WTC11 (cell line): ENCODE results near the gene PRIM2. TPM values are rescaled to one million over a fixed set of nuclear protein-coding genes. Genes with fewer than 3 reads are reported as not detected.

ENCODE experiments used
- ATAC-seq: fragments of 200-7000 bp; cut with Tn5 transposase; 2 replicates; pipeline ENCODE4 v1.10.0; 2021; ENCODE audit warnings: mild to moderate bottlenecking, moderate library complexity
- CTCF ChIA-PET: fragments of 300-600 bp; sonication (Branson Sonifier 250); formaldehyde crosslinking; loops from one replicate; lab custom pipeline; 2021; ENCODE audit warnings: antibody characterized with exemption; lab: Charles Lee
- POLR2A ChIA-PET: fragments of 350-600 bp; sonication (Branson Sonifier 250); formaldehyde crosslinking; loops from one replicate; lab custom pipeline; 2021; ENCODE audit warnings: antibody characterized with exemption; lab: Charles Lee
- DNase-seq: peaks from one replicate; pipeline ENCODE4 v3.0.0; 2021; ENCODE audit warnings: low spot score
- H3K27ac Mint-ChIP-seq: 2 replicates; pipeline ENCODE4 v1.8.0; 2021; ENCODE audit warnings: mixed read lengths
- H3K27me3 Mint-ChIP-seq: 2 replicates; pipeline ENCODE4 v1.8.0; 2021; ENCODE audit warnings: low read depth, mild to moderate bottlenecking, moderate library complexity, mixed read lengths
- H3K36me3 Mint-ChIP-seq: 2 replicates; pipeline ENCODE4 v1.8.0; 2021; ENCODE audit warnings: mixed read lengths
- H3K4me1 Mint-ChIP-seq: 2 replicates; pipeline ENCODE4 v1.8.0; 2022; ENCODE audit warnings: mixed read lengths
- H3K4me3 Mint-ChIP-seq: 2 replicates; pipeline ENCODE4 v1.8.0; 2021; ENCODE audit warnings: mild to moderate bottlenecking, moderate library complexity, mixed read lengths
- H3K9me3 Mint-ChIP-seq: 2 replicates; pipeline ENCODE4 v1.8.0; 2021; ENCODE audit warnings: mixed read lengths
- AFF4 ChIP-seq: sonication (generic); formaldehyde crosslinking; IDR thresholded peaks from 2 replicates; pipeline ENCODE4 v1.8.1; 2023; ENCODE audit warnings: mild to moderate bottlenecking, missing genetic modification reagents, borderline replicate concordance
- CREB1 ChIP-seq: sonication (generic); formaldehyde crosslinking; IDR thresholded peaks from 2 replicates; pipeline ENCODE4 v1.8.0; 2023; ENCODE audit warnings: mild to moderate bottlenecking, missing genetic modification reagents
- FOXP4 ChIP-seq: sonication (generic); formaldehyde crosslinking; IDR thresholded peaks from 2 replicates; pipeline ENCODE4 v1.8.0; 2022; ENCODE audit warnings: mild to moderate bottlenecking, missing genetic modification reagents
- MAX ChIP-seq: sonication (generic); formaldehyde crosslinking; IDR thresholded peaks from 2 replicates; pipeline ENCODE4 v1.8.0; 2022; ENCODE audit warnings: mild to moderate bottlenecking, missing genetic modification reagents
- MXD4 ChIP-seq: fragments of 250-450 bp; sonication (Bioruptor Pico); IDR thresholded peaks from 2 replicates; pipeline ENCODE4 v1.8.0; 2021; ENCODE audit warnings: mild to moderate bottlenecking, moderate library complexity, borderline replicate concordance
- MYBL2 ChIP-seq: sonication (generic); formaldehyde crosslinking; IDR thresholded peaks from 2 replicates; pipeline ENCODE4 v1.8.1; 2023; ENCODE audit warnings: mild to moderate bottlenecking, moderate library complexity, missing genetic modification reagents
- NR2C2 ChIP-seq: sonication (generic); formaldehyde crosslinking; IDR thresholded peaks from 2 replicates; pipeline ENCODE4 v1.8.0; 2022; ENCODE audit warnings: mild to moderate bottlenecking, missing genetic modification reagents
- PREB ChIP-seq: sonication (generic); formaldehyde crosslinking; IDR thresholded peaks from 2 replicates; pipeline ENCODE4 v1.8.1; 2022; ENCODE audit warnings: mild to moderate bottlenecking, missing genetic modification reagents, moderate library complexity, borderline replicate concordance
- SMAD4 ChIP-seq: sonication (generic); formaldehyde crosslinking; IDR thresholded peaks from 2 replicates; pipeline ENCODE4 v1.8.0; 2022; ENCODE audit warnings: mild to moderate bottlenecking, missing genetic modification reagents
- TCF7 ChIP-seq: sonication (generic); formaldehyde crosslinking; IDR thresholded peaks from 2 replicates; pipeline ENCODE4 v1.8.0; 2022; ENCODE audit warnings: mild to moderate bottlenecking, low read depth, missing genetic modification reagents, moderate library complexity
- ZNF121 ChIP-seq: sonication (generic); formaldehyde crosslinking; IDR thresholded peaks from 2 replicates; pipeline ENCODE4 v1.8.0; 2023; ENCODE audit warnings: missing genetic modification reagents
- total RNA-seq: library from RNA; stranded (reverse); gene quantifications from 3 replicates; pipeline ENCODE4 v1.2.3, GENCODE V29; 2021
- TF ChIP-seq, protein P1 (sequence below): fragments of 250-450 bp; sonication (Bioruptor Pico); IDR thresholded peaks from 2 replicates; pipeline ENCODE4 v1.9.0; 2021; ENCODE audit warnings: mild to moderate bottlenecking
- TF ChIP-seq, protein P2 (sequence below): fragments of 200-600 bp; IDR thresholded peaks from 2 replicates; pipeline ENCODE4 v1.8.0; 2022; ENCODE audit warnings: antibody characterized with exemption
- TF ChIP-seq, protein P3 (sequence below): sonication (generic); formaldehyde crosslinking; IDR thresholded peaks from 2 replicates; pipeline ENCODE4 v1.8.1; 2023; ENCODE audit warnings: mild to moderate bottlenecking, missing genetic modification reagents, moderate library complexity
- TF ChIP-seq, protein P4 (sequence below): fragments of 250-450 bp; sonication (Bioruptor Pico); IDR thresholded peaks from 2 replicates; pipeline ENCODE4 v1.9.0; 2021; ENCODE audit warnings: mild to moderate bottlenecking
- TF ChIP-seq, protein P5 (sequence below): sonication (generic); formaldehyde crosslinking; IDR thresholded peaks from 2 replicates; pipeline ENCODE4 v1.8.0; 2023; ENCODE audit warnings: mild to moderate bottlenecking, missing genetic modification reagents

The PRIM2 gene
- total RNA-seq, 1 experiment from 2014 or later, result 42.2 TPM

GRCh38 chr6:57298741-57299140 is 18.7 kb upstream of the PRIM2 start:
- Mint-ChIP-seq H3K9me3 (no peaks in the 10 kb centered on the region), H3K36me3 (no peaks in the 10 kb centered on the region), H3K4me3 (no peak overlapping the region), H3K27me3 (no peaks in the 10 kb centered on the region), H3K27ac (no peak overlapping the region), H3K4me1 (no peaks in the 10 kb centered on the region)
- TF ChIP-seq SMAD4 (no peak), NR2C2 (CRISPR knock-in tag) (no peak), ZNF121 (CRISPR knock-in tag) (no peak), PREB (CRISPR knock-in tag) (no peak), AFF4 (CRISPR knock-in tag) (no peak), MAX (CRISPR knock-in tag) (no peak), TCF7 (CRISPR knock-in tag) (no peak), MXD4 (no peak), CREB1 (CRISPR knock-in tag) (no peak), FOXP4 (CRISPR knock-in tag) (no peak), MYBL2 (CRISPR knock-in tag) (no peak)
- TF ChIP-seq, protein P1, sequence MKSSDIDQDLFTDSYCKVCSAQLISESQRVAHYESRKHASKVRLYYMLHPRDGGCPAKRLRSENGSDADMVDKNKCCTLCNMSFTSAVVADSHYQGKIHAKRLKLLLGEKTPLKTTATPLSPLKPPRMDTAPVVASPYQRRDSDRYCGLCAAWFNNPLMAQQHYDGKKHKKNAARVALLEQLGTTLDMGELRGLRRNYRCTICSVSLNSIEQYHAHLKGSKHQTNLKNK, result no peak
- TF ChIP-seq, protein P2, sequence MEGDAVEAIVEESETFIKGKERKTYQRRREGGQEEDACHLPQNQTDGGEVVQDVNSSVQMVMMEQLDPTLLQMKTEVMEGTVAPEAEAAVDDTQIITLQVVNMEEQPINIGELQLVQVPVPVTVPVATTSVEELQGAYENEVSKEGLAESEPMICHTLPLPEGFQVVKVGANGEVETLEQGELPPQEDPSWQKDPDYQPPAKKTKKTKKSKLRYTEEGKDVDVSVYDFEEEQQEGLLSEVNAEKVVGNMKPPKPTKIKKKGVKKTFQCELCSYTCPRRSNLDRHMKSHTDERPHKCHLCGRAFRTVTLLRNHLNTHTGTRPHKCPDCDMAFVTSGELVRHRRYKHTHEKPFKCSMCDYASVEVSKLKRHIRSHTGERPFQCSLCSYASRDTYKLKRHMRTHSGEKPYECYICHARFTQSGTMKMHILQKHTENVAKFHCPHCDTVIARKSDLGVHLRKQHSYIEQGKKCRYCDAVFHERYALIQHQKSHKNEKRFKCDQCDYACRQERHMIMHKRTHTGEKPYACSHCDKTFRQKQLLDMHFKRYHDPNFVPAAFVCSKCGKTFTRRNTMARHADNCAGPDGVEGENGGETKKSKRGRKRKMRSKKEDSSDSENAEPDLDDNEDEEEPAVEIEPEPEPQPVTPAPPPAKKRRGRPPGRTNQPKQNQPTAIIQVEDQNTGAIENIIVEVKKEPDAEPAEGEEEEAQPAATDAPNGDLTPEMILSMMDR, result no peak
- TF ChIP-seq, protein P3, sequence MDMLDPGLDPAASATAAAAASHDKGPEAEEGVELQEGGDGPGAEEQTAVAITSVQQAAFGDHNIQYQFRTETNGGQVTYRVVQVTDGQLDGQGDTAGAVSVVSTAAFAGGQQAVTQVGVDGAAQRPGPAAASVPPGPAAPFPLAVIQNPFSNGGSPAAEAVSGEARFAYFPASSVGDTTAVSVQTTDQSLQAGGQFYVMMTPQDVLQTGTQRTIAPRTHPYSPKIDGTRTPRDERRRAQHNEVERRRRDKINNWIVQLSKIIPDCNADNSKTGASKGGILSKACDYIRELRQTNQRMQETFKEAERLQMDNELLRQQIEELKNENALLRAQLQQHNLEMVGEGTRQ, result no peak
- TF ChIP-seq, protein P4, sequence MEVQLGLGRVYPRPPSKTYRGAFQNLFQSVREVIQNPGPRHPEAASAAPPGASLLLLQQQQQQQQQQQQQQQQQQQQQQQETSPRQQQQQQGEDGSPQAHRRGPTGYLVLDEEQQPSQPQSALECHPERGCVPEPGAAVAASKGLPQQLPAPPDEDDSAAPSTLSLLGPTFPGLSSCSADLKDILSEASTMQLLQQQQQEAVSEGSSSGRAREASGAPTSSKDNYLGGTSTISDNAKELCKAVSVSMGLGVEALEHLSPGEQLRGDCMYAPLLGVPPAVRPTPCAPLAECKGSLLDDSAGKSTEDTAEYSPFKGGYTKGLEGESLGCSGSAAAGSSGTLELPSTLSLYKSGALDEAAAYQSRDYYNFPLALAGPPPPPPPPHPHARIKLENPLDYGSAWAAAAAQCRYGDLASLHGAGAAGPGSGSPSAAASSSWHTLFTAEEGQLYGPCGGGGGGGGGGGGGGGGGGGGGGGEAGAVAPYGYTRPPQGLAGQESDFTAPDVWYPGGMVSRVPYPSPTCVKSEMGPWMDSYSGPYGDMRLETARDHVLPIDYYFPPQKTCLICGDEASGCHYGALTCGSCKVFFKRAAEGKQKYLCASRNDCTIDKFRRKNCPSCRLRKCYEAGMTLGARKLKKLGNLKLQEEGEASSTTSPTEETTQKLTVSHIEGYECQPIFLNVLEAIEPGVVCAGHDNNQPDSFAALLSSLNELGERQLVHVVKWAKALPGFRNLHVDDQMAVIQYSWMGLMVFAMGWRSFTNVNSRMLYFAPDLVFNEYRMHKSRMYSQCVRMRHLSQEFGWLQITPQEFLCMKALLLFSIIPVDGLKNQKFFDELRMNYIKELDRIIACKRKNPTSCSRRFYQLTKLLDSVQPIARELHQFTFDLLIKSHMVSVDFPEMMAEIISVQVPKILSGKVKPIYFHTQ, result no peak
- TF ChIP-seq, protein P5, sequence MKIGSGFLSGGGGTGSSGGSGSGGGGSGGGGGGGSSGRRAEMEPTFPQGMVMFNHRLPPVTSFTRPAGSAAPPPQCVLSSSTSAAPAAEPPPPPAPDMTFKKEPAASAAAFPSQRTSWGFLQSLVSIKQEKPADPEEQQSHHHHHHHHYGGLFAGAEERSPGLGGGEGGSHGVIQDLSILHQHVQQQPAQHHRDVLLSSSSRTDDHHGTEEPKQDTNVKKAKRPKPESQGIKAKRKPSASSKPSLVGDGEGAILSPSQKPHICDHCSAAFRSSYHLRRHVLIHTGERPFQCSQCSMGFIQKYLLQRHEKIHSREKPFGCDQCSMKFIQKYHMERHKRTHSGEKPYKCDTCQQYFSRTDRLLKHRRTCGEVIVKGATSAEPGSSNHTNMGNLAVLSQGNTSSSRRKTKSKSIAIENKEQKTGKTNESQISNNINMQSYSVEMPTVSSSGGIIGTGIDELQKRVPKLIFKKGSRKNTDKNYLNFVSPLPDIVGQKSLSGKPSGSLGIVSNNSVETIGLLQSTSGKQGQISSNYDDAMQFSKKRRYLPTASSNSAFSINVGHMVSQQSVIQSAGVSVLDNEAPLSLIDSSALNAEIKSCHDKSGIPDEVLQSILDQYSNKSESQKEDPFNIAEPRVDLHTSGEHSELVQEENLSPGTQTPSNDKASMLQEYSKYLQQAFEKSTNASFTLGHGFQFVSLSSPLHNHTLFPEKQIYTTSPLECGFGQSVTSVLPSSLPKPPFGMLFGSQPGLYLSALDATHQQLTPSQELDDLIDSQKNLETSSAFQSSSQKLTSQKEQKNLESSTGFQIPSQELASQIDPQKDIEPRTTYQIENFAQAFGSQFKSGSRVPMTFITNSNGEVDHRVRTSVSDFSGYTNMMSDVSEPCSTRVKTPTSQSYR (CRISPR knock-in tag), result no peak
- no peak for ATAC-seq
- ChIA-PET POLR2A (no interaction called here), CTCF (no interaction called here)
- DNase-seq, result no peak
